COLO829 (cell line): ENCODE measurements around the gene VAV3.

Experiments used
- DNase-seq: peaks from one replicate; pipeline ENCODE4 v3.0.0; 2012; ENCODE audit warnings: low spot score

Gene VAV3

DNA sequence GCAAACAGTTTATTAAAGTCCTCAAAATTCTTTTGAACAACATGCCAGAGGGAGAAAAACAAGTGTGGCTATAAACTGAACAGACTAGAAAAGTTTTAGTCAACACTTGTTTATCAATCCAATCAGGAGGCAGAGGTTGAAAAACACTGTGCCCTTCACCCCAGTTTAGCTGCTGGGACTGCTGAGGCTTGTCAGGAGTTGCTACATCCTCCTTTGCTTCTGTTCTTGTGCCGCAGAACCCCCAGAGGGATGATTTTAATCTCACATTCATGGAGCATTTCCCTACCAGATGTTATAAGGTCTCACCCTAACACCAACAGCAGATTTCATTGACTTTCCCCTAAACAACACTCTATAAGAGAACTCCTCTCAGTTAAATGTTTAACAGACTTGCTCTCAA lies 321.2 kb downstream of the VAV3 start:
- no peak for DNase-seq

DNA sequence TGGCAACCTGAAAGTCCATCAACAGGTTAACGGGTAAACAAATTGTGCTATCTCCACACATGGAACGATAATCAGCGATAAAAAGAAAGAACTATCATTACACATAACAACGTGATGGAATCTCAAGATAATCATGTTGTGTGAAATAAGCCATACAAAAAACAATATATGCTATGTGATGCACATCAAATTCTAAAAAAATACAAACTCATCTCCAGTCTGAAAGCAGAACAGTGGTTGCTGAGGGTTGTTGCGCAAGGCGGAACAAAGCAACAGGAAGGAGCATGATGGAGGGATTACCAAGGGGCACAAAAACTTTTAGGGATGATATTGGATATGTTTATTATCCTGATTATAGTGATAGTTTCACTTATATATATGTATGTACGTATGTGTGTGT lies 324.8 kb downstream of the VAV3 start:
- no peak for DNase-seq

DNA sequence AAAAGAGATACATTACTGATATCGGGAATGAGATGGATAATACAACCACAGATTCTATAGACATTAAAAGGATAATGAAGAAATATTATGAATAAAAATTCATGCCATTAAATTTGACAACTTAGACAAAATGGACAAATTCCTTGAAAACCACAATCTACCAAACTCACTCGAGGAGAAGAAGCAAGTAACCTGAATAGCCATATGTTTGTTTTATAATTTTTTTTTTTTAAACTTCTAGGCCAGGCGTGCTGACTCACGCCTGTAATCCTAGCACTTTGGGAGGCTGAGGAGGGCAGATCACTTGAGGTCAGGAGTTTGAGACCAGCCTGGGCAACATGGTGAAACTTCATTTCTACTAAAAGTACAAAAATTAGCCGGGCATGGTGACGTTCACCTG lies 327.9 kb downstream of the VAV3 start:
- DNase-seq = no peak

DNA sequence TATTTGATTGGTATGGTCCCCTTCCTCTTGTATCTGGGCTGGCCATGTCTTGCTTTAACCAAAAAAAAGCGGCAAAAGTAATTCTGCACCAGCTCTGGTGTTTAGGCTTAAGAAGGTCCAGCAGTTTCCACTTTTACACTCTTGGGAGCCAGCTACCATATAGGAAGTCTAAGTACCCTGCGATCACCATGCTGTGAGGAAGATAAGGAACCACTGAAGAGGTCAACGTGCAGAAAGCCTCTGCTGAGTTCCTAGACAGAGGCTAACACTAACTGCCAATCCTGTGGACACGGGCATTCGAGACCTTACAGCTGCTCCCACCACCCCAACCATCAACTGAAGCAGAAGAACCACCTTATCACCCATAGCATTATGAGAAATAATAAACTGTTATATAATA lies 331.4 kb downstream of the VAV3 start:
- no peak for DNase-seq

DNA sequence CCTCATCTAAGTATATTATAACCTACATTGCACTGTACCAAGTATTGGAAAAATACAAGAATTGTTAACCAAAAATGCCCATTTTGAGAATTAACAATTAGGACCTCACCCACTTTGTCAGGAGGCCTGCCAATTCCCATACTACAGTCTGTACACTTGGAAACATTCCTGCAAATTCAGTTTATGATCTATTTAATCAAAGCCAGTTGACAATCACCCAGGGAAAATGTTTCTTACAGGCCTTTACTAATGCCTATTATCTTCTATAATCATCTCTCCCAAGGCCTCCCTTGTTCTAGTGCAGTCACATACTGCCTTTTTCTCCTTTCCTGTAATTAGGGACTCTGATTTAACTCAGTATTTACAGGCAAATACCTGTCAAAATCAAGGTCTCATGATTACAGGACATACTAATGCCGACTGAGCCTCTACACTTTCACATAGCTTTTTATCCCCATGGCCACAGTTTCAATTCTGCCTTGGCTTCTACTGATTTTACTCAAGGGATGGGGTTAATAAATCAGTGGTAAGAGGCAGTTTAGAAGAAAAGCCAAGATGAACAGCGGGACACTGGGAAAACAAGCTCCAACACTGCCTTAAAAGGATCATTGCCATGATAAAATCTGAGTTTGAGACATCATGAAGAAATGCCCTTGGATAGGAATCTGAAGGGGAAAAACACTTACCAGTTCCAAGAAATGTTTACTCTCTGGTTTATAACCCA lies 338.7 kb downstream of the VAV3 start:
- no peak for DNase-seq

DNA sequence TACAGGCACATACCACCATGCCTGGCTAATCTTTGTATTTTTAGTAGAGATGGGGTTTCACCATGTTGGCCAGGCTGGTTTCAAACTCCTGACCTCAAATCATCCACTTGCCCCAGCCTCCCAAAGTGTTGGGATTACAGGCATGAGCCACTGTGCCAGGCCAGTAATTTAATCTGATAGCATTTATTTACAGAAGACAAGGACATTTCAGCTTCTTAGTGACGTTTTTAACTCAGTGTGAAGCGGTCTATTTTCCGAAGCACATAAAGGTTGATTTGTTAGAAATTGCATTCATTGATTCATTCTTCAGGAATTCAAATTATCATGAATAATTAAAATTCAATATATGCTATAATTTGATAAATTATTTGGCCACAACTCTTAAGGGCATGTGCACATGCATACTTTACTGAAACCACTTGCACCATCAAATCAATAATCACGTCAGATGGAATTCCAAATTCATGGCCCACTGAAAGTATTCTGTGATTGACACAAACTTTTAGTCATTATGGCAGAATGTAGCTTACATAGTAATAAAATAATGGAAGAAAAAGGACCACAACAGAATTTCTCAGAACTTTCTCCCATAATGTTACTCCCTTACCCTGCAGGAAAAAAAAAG lies 339.5 kb downstream of the VAV3 start:
- no peak for DNase-seq

DNA sequence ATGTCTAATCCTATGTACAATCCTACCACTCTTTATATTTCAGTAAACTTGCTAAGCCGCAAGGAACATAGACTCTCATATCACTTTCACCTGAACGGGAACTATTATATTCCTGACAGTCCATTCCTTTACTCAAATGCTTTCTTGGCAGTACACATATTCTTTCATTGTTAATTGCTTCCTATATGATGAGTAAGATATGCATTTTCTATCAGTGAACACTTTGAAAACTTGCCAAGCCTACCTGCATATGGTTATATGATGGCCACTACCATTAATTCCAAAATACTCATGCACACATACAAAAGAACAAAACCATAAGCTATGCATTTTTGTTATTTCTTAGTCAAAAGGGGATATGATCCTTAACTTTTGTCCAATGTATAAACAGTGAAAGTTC lies 341.5 kb downstream of the VAV3 start:
- no peak for DNase-seq

DNA sequence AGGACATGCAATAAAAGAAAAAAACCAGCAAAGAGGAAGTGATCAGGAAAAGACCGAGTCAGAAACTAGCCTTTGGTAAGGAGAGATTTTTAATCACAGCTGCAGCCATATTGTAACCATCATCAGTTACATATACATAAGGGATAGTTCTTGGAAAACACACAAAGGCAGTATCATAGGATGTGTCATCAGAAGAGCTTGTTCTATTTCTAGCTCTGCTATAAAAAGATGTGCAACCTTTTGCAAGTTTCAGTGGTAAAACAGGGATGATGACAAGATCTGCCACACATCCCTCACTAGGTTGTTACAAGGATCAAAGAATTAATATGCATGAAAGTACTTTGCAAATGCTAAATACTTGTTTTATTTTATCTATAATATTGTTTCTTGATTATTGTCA lies 342.0 kb downstream of the VAV3 start:
- no peak for DNase-seq

DNA sequence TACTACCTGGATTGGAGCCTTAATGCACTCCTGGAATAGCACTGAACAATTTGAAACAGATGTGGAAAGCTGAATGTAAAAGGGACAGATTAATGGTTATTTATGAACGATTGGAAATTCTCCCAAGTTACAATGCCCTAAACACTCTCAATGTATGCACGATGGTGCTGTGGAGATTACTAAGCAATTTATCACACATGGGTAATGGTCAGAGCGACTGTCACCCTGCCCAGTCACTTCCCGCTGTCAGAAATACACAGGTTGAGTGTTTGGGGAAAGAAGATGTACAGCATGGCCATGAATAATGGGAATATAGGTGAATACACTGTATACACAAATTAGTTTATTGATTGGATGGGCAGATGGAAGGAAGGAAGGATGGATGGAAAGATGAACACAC lies 342.4 kb downstream of the VAV3 start:
- DNase-seq = no peak

DNA sequence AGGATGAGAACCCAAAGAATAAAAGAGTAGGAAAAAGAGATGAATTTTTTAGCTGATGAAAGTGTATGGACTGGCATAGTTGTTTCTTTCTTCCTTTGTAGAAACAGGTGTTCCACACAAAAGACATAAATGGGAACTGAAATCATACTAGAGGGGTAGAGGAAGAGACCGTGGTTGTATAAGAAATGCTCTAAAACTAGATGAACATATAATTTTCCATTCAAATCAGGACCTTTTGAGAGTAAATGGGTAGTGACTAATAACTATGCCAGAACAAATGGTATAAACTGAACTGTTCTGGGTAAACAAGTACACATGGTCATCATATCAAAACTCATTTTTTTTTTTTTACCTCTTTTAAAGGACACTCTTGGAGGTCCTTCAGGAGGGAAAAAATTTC lies 344.2 kb downstream of the VAV3 start:
- DNase-seq = no peak

DNA sequence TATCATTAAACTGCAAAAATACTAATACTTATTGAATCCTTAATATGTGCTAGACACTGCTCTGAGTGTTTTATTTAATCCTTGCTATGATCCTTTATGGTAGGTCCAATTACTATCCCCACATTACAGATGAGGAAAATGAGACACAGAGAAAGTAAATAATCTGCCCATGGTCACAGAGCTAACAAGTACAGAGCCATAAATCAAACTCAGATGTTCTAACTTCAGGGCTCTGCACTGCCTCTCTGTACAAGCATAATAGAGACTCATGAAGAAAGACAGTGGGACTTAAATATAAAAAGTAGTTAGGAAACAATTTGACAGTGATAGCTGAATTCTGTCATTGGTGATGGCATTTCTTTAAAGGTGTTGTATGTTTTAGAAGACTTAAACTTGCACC lies 346.4 kb downstream of the VAV3 start:
- DNase-seq = no peak

DNA sequence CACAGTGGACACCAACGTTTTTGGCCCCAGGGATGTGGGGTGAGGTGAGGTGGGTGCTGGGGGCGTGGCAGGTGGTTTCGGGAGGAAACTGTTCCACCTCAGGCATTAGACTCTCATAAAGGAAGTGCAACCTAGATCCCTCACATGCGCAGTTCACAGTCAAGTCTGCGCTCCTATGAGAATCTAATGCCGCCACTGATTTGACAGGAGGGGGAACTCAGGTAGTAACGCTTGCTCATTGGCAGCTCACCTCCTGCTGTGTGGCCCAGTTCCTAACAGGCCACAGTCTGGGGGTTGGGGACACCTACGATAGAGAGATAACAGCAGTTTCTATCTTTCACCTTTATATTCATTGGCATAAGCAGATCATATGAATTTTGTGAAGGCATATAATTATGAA lies 347.1 kb downstream of the VAV3 start:
- DNase-seq = no peak

DNA sequence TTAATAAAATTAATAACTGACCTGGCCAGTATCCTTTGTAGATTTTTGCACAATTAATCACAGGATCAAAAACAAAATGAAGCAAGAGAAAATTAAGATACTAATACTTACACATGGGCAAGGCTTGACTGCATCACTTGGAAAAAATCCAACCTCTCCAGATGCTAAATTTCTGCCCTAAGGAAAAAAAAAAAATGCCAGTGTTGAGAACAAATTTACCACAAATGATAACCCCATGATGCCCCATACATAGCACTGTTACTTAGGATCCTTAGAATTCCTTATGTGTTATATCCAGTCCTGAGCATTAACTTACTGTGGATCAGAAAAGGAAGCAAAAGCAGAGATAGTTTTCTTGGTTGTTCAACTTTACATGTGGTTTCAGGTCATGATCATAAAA lies 347.5 kb downstream of the VAV3 start:
- no peak for DNase-seq

DNA sequence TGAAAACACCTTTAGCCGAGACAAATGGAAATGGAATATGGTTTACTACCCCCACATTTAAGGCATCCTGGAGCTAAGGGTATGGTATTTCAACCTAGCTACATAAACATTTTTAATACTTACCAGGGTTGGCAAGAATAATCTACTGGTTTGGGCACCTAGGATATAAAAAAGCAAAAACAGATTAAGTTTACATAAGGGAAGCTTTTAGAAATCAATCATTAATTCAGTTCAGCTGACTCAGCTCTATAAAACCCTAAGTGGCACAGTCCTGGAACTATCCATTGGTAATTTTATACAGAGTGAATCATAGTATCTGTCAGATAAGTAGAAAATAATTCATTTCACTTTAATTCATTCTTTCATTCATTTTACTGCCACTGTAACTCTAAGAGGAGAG lies 355.2 kb downstream of the VAV3 start:
- no peak for DNase-seq

DNA sequence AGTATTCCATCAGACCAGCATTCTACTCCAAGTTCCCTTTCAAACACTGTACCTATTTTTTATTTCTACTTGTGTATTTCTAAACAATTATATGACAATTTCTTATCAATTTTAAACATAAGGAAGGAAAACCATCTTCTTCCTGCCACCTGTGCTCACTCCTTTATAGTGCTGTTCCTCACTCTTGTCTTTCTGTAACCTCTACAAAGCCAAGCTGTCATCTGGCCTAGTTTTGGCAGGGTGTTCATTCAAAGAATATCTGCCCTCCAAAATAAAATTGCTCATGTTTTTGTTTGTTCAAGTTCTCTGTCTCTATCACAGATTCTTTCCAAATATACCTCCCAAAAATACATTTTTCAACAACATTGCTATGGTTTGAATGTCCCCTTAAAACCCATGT lies 360.2 kb downstream of the VAV3 start:
- DNase-seq = no peak

DNA sequence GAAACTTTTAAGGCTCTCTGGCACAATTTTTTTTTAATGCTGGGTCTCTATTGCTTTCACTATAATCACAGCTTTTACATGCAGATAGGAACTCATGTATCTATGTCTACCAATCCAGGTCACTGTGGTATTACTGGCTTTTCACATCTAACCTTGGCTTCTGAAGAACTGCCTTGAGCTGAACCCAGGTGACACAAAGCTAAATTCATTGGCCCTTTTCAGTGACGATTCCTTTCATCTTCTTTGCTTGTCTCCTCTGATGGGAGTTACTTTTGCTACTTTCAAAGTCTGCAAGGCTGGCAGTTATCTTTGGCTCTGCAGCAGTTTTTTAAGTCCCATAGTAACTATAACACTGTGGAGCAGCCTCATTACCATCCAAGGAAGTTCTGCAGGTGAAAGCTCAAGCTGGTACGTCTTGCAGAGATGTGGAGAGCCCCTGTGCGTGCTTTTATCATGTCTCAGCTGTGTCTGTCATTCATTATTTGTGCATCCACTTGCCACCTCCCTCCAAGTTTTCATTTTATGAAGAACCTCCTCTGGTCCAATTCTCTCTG lies 364.3 kb downstream of the VAV3 start:
- DNase-seq = no peak

DNA sequence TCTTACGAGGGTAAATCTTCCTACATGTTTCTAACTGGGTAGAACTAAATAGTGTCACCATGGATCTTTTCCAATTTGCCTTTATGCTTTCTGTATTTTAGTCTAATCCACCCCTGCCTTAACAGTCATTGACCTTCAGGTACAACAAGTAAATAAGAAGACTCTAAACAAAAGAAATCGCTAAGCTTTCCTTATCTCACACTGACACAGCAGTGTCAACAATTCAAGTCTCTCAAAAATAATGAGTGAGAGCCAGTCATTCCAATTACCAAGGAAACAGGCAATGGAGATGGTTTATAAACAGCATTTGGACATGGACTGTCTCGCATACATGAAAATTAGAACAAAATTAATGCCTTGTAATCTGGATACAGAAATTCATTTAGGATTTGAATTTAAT lies 365.8 kb downstream of the VAV3 start:
- DNase-seq = no peak

DNA sequence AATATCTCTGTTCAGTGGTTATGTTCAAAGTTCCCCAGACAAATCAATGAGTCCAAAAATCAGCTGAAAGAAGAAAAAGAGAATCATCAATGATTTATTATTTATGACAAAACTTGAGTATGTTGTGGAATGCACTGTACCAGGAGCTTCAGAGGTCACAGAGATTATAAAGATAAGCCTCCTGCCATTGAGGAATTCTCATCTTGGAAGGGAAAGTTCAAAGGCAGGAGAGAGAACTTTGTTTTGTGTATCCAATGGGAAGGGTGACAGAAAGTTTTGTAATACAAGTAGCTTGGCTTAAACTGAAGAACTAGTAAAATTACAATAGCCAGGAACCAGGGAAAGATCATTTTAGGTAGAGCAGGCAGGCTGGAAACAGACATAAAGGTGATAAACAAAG lies 367.7 kb downstream of the VAV3 start:
- no peak for DNase-seq

DNA sequence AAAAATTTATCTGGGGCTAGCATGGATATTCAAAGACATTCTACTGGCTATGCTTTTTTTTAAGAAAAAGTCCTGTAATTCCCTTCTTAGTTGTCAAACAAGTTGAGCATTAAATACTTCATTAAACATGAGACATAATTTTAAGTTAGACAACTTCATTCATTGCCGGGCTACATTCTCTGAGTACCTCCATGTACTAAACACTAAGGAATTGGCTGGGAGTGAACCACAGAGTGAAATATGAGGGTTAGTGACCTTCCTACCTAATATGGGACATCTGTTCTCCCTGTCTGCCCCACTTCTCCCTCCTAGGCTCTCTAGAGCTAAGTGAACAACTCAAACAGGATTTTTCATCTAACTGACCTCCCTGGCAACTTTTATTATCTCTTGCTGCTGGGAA lies 370.4 kb downstream of the VAV3 start:
- no peak for DNase-seq

DNA sequence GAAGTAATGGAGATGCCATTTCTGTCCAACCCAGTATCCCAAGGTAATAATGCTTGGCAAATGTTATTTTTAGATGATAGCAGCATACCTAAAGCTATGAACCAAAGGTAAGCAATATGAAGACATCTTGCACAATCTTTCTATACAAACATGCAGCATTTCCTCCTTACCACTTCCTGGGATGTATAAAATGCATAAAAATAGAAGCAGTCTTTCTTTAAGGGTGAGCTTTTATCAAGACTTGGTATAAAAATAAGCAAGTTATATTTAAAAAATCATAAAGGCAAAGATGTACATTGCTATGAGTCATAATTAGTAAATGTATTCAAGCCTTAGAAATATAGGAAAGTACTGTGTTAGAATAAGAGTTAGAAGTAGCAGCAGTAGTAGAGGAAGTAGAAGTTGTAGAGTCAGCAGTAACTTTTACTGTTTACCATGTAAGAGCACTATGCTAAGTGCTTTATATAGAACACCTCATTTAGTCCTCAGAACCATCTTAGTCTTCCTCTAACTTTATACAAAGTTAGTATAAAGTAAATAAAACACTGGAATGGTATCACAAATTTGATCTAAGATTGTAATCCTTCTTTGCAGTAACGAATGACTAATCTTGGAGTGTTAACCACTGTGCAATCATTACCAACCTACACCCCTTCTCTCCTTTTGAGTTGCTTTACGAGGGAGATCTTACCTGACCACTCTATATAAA lies 371.3 kb downstream of the VAV3 start:
- no peak for DNase-seq

DNA sequence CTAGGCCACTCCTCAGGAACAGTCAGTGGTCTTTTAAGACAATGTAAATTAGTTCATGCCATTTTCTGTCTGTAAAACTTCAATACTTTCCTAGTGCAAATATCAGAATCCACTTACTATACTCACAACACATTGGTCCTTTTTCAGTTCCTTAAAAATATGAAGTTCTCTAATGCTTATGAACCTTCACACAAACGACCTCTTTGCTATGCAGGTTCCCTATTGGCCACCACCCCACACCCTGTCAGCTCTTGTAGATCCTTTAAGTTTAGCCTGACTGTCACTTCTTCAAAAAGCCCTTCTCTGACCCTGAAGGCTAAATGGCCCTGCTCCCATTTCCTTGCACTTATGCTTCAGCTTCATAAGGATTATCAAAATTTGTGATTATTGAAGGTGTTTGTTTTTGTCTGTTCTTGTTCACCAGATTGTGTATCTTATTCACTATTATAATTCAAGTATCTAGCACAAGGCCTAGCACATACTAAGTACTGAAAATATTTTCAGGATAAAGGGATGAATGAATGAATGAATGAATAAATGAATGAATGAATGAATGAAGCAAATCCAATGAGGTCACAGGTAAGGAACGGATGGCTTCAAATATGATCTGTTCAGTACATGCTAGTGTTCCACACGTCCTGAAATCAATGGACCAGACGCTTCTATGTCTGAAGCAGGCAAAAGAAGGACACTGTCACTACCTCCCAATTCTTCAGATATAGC lies 373.9 kb downstream of the VAV3 start:
- DNase-seq = no peak

DNA sequence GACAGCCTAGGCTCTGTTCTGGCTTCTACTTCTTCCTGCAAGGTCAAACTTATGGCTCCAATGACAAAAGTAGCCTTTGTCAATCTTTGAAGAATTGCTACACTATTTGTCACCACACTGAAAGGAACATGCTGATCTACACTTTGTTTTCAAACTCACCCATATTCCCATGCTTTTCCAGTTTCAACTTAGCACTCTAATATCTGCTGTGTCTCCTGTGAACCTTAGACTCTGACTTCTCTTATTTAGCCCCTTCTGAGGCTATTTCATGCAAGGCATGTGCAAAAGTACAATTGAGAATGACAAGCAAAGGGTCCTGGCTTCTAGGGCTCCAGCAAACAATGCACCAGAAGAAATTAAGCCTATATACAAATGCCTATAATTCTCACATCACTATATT lies 374.9 kb downstream of the VAV3 start:
- no peak for DNase-seq

DNA sequence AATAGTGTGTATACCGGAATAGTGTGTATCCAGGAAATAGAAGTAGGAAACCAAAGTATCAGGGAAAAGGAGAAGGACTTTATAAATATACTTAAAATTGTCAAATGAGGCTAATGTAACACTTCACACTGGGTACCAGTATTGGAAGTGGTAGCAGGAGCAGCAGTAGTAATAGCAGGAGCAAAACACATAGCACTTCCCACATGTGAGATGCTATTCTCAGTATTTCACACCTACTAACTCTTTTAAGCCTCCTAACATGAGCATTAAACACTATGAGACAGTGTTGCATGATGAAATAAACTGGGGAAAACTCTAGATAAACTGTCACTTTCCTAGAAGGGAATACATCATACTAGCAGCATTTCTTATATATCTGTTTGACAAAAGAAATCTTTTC lies 376.7 kb downstream of the VAV3 start:
- DNase-seq = no peak
